ENCODE results near the gene ADAMTS16.

Gene ADAMTS16

DNA sequence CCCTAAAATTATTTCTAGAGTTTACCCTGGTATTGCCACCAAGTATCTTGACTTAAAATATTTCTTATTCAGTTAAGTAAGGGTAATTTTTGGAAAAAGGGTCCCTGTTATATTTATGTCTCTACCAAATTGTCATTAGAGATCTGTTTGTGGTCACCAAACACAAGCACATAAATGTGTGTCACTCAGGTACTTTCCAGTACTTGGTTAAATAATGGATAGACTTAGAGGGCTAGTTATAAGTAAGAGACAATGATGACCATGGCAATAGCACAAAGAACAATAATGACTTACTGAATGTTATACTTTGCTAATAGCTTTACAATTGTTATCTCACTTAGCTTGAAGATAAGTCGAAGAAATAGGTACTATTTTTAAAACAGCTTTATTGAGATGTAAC, 9.0 kb downstream of the ADAMTS16 start:
- in situ Hi-C loops (cut with HindIII; ENCODE audit: low pct_unique_long_range_greater_than_20kb, low sequenced_read_pairs) = no loop called here
- TF ChIP-seq JUND (IDR thresholded peaks at IDR 0.05; ENCODE audit: low read depth) = no peak
- DNase-seq (ENCODE audit: low read depth in 1 of 2, low spot score in 1 of 2) = no peak

DNA sequence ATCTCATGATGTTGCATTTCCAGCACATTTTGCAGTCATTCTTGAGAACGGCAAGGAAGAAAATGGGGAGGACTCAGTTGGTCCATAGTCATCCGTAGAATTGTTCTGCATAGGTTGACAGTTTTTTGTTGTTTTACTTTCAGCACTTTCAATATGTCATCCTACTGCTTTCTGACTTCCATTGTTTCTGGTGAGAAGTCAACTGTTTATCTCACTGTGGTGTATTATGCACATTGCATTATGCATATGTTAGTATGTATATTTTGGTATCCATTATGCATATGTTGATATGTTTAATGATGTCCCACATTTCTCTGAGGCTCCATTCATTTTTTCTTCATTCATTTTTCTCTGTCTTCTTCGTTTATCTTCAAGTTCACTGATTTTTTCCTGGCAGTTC, 10.5 kb downstream of the ADAMTS16 start:
- in situ Hi-C loops (cut with HindIII; ENCODE audit: low pct_unique_long_range_greater_than_20kb, low sequenced_read_pairs) = no loop called here
- no peak for TF ChIP-seq JUND (IDR thresholded peaks at IDR 0.05; ENCODE audit: low read depth)
- no peak for DNase-seq (ENCODE audit: low read depth in 1 of 2, low spot score in 1 of 2)

DNA sequence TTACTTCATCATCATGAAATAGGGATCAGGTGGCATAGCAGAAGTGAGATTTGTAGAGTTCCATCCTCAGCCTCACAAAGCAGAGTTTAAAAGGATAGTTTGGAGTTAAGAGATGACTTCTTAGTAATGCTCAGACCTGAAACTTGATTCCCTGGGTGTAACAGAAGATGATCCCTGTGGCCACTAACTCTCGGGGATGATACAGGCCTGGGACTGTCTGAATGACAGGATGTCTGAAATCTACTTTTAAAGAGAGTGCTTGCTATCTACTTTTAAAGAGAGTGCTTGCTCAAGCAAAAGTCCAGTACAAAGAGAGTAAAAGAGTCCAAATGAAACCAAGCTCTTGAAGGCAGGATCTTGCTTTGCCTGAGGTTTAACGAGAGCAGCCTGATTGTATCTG, 14.6 kb downstream of the ADAMTS16 start:
- DNase-seq (ENCODE audit: low read depth in 1 of 2, low spot score in 1 of 2) = no peak
- in situ Hi-C loops (cut with HindIII; ENCODE audit: low pct_unique_long_range_greater_than_20kb, low sequenced_read_pairs) = no loop called here
- TF ChIP-seq JUND (IDR thresholded peaks at IDR 0.05; ENCODE audit: low read depth) = no peak

DNA sequence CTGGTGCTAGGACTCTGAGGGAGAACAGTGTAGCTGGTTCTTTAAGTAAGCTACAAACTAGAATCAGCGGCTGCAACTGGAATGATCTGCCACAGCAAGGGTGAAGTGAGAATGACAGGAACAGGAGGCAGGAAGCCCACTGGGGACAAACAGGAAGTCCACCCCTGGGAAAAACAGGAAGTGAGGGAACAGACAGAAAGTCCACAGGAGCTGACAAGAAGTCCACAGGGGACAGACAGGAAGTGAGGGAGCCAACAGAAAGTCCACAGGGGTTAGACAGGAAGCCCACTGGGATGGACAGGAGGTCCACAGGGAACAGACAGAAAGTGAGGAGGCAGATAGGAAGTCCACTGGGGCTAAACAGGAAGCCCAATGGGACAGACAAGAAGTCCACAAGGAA, 15.5 kb downstream of the ADAMTS16 start:
- no peak for DNase-seq (ENCODE audit: low read depth in 1 of 2, low spot score in 1 of 2)
- in situ Hi-C loops (cut with HindIII; ENCODE audit: low pct_unique_long_range_greater_than_20kb, low sequenced_read_pairs) = no loop called here
- no peak for TF ChIP-seq JUND (IDR thresholded peaks at IDR 0.05; ENCODE audit: low read depth)

DNA sequence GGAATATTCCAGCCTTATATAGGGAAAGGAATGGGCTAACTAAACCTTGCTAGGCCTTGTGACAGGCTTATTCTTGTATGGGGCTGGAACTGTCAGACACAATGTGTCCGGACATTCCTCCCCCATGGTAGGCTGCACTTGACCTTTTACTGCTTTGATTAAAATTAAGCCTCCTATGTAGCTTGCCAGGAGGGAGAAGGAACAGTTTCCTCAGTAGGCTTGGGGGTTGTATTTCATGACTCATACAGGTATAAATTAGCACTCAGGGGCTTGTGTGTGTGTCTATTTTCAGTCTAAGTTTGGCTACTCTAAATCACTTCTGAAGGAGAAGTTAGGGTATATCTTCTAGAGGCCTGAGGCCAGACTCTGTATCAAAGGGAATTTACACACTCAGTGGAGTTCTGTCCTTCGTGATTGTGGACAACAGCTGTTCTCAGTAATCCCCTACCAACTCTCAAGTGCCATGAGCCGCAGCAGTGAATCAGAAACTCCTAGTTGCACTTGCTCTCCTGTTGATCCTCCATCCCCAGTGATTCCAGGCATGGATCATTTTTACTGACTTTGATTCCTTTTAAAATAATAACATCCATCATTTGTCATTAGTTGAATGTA, 16.4 kb downstream of the ADAMTS16 start:
- no peak for DNase-seq (ENCODE audit: low read depth in 1 of 2, low spot score in 1 of 2)
- in situ Hi-C loops (cut with HindIII; ENCODE audit: low pct_unique_long_range_greater_than_20kb, low sequenced_read_pairs) = no loop called here
- TF ChIP-seq JUND (IDR thresholded peaks at IDR 0.05; ENCODE audit: low read depth) = no peak

DNA sequence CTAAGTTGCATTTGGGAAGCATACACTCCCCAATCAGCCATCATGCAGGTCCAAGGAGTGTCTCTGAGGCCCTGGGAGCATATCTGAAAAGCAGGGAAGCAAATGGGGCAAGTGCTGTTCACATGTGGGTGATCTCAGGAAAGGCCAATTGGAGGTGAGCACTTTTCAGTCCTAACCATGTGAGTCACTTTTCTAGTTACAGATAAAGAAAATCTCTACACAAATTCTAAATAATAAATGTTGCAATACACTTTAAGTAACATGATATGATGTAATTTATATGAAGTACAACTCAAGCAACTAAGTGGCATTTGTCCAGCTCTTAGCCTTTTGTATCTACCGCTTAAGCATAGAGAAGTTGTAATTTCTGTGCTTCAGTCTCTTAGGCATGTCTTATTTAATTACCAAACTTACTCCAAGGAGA, 18.4 kb downstream of the ADAMTS16 start:
- no peak for TF ChIP-seq JUND (IDR thresholded peaks at IDR 0.05; ENCODE audit: low read depth)
- DNase-seq (ENCODE audit: low read depth in 1 of 2, low spot score in 1 of 2) = no peak
- in situ Hi-C loops (cut with HindIII; ENCODE audit: low pct_unique_long_range_greater_than_20kb, low sequenced_read_pairs) = no loop called here

DNA sequence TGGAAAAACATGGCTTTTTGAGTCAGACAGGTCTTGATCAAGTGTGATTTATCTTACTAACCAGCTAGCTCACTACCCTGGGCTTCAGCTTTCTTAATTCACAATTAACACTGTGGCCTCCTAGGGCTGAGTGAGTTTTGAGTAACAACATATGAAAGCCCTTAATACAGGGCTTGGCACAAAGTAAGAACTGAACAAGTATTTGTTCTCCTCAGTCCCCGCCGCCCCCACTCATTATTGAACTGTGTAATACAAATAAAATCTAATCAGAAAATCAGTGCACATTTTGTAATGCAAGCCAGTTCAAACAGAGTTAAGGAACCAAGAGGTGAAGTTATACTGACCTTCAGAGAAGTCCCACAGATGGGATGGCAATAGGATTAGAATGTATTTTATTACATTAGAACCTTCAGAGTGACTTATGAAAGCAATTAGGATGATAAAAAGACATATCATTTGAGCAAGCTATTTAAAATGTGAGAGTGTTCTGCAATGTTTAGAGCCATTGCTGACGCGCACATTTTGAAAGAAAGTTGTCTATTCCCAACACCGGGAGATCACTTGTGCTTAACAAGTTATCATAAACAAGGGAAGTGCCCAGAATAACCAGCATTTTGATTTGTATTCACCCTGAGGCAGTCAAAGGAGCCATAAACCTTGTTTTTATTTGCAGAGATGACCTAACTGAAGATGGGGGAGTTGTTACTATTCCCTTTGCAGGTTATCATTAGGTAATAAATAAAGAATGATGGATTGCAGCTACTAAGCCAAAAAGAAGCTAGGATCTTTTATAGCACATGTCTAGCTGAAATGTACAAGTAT, 19.4 kb downstream of the ADAMTS16 start:
- no peak for DNase-seq (ENCODE audit: low read depth in 1 of 2, low spot score in 1 of 2)
- no peak for TF ChIP-seq JUND (IDR thresholded peaks at IDR 0.05; ENCODE audit: low read depth)
- in situ Hi-C loops (cut with HindIII; ENCODE audit: low pct_unique_long_range_greater_than_20kb, low sequenced_read_pairs) = no loop called here

DNA sequence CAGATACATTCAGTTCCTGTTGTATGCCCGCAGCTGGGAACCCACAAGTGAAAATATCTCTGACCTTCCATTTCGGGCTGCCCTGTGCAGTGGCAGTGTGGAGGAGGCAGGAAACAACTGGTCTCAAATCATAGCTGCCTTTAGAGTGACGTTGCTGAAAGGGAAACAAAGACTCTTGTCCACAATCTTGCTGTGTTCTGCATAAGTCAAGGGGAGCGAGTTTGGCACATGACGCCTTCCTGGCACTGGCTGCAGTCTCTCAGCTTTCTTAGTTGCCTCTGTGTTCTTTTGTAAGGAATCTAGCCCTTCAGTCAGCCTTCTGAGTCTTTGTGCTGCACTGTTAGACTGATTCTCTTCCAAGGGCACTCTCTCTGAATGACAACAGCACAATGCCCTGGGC, 24.0 kb downstream of the ADAMTS16 start:
- no peak for TF ChIP-seq JUND (IDR thresholded peaks at IDR 0.05; ENCODE audit: low read depth)
- no peak for DNase-seq (ENCODE audit: low read depth in 1 of 2, low spot score in 1 of 2)
- in situ Hi-C loops (cut with HindIII; ENCODE audit: low pct_unique_long_range_greater_than_20kb, low sequenced_read_pairs) = no loop called here

DNA sequence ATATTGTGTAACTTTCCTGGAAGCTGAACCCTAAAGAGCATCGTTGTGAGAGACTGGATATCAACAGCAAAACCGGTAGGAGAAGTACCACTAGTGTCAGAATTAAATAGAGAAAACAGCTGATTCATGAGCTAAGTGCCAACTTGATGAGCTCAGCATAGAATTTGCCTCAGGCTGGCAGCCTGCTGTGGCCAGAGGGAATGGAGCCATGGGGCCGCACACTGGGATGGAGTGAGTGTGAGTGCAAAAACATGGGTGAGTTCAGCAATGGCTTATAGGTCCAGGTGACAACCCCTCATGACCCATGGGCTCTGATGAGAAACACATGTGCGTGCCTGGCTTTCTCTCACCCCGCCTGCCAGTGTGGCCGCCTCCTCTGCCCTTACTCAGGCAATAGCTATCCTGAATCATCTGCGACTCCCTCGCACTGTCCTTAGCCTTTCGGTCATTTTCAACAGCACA, 25.4 kb downstream of the ADAMTS16 start:
- DNase-seq (ENCODE audit: low read depth in 1 of 2, low spot score in 1 of 2) = no peak
- in situ Hi-C loops (cut with HindIII; ENCODE audit: low pct_unique_long_range_greater_than_20kb, low sequenced_read_pairs) = no loop called here
- TF ChIP-seq JUND (IDR thresholded peaks at IDR 0.05; ENCODE audit: low read depth) = no peak

DNA sequence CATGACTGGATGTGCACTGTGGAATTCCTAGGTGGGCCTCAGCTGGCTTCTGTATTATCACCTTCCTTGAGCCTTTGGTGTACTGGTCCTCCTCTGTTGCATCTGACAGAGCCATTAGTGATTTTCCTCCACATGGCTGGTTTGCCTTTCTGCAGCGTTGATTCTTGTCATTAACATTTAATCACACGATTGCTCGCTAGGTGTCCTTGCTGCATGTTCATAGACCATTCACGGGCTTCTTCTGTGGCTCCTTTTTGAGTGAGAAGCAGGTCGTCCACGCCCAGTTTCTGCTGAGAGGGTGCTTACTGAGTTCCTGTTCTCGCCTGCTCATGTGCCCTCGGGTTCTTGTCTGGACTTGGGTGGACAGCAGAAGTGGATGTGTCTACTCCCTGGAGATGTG, 29.3 kb downstream of the ADAMTS16 start:
- in situ Hi-C loops (cut with HindIII; ENCODE audit: low pct_unique_long_range_greater_than_20kb, low sequenced_read_pairs) = no loop called here
- peak in 1 of 2 experiments; percentile 28 for DNase-seq (ENCODE audit: low read depth in 1 of 2, low spot score in 1 of 2)
- TF ChIP-seq JUND (IDR thresholded peaks at IDR 0.05; ENCODE audit: low read depth) = no peak

DNA sequence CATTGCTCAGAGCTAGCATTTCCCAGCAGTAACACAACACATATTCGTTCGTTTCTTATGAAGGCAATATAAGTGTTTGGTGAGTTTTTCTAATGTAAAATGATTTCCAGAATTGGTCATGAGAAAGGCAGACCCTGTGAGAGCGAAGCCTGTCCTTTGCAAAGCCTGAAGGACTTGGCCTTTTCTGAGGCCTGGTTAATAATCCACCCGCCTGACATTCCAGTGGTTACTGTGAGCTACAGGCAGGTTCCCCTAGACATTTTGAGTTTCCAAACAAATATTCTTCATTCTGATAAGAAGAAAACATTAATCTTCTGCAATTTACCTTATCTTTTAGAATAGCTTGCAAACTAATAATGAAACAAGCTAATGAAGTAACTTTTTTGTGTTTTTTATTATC, 38.0 kb downstream of the ADAMTS16 start:
- DNase-seq (ENCODE audit: low read depth in 1 of 2, low spot score in 1 of 2) = no peak
- TF ChIP-seq JUND (IDR thresholded peaks at IDR 0.05; ENCODE audit: low read depth) = no peak
- in situ Hi-C loops (cut with HindIII; ENCODE audit: low pct_unique_long_range_greater_than_20kb, low sequenced_read_pairs) = no loop called here

DNA sequence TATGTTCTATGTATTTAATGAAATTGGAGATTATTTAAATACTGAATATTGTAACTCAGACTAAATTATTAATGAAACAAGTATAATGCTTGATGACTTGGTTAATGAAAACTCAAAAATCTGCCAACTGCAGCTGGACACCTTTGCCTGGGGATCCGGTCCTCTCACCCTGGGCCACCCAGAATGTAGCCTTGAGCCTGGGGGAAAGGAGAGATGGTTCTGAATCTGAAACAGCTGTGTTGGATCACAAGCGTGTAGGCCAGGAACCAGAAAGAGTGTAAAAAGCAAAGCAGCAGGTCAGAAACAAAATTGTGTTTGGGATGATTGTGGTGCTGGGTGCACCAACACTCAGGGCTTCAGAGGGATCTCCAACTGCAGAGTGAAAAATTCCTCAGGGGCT, 38.5 kb downstream of the ADAMTS16 start:
- no peak for DNase-seq (ENCODE audit: low read depth in 1 of 2, low spot score in 1 of 2)
- TF ChIP-seq JUND (IDR thresholded peaks at IDR 0.05; ENCODE audit: low read depth) = no peak
- in situ Hi-C loops (cut with HindIII; ENCODE audit: low pct_unique_long_range_greater_than_20kb, low sequenced_read_pairs) = no loop called here

DNA sequence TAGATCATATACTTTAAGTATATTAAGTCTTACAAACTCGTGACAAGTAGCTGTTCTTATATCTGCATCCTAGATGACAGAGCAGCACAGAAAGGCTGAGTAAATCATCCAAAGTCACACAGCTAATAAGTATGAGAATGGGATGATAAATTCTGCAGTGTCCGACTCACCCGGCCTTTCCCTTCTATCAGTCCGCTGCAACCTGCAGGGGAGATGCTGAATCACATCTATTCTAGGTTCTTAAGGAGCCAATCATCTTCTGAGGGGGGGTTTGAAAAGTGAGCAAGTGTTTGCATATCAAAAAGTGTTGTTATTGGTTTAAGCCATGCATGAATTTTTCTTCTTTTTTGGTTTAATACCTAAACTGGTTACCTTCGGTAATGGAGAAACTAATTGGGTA, 38.9 kb downstream of the ADAMTS16 start:
- in situ Hi-C loops (cut with HindIII; ENCODE audit: low pct_unique_long_range_greater_than_20kb, low sequenced_read_pairs) = no loop called here
- no peak for DNase-seq (ENCODE audit: low read depth in 1 of 2, low spot score in 1 of 2)
- no peak for TF ChIP-seq JUND (IDR thresholded peaks at IDR 0.05; ENCODE audit: low read depth)

Measured in T47D (cell line).